Measurements from ENCODE around the gene STRN4. TPM values are rescaled to one million over a fixed set of nuclear protein-coding genes. Genes with fewer than 3 reads are reported as not detected.
A peak's percentile ranks its signal among the peaks of the same experiment; 100 is the strongest.

STRN4 gene
- total RNA-seq, 1 donor, result 45.9 TPM

- H3K4me3 ChIP-seq (ENCODE audit: low read depth, low read length), result peak overlapping the region; percentile 96
- no peak for DNase-seq (ENCODE audit: low read depth)
- no peak for TF ChIP-seq CTCF (IDR thresholded peaks at IDR 0.05; ENCODE audit: insufficient read depth, low read length)
These were observed 40.7 kb upstream of the STRN4 start for GRCh38 chr19:46787040-46787330.

- peak; percentile 90 for DNase-seq (ENCODE audit: low read depth)
- H3K4me3 ChIP-seq (ENCODE audit: low read depth, low read length), result peak overlapping the region; percentile 96
These were observed 40.2 kb upstream of the STRN4 start for GRCh38 chr19:46786236-46787039.

GRCh38 chr19:46785980-46786235 is 39.7 kb upstream of the STRN4 start:
- no peak for TF ChIP-seq CTCF (IDR thresholded peaks at IDR 0.05; ENCODE audit: insufficient read depth, low read length)
- DNase-seq (ENCODE audit: low read depth), result no peak
- peak overlapping the region; percentile 96 for H3K4me3 ChIP-seq (ENCODE audit: low read depth, low read length)

More at GRCh38 chr19:46786236-46787039, 40.2 kb upstream of the STRN4 start:
- TF ChIP-seq CTCF (IDR thresholded peaks at IDR 0.05; ENCODE audit: insufficient read depth, low read length), result no peak

GRCh38 chr19:46785054-46785979 is 39.1 kb upstream of the STRN4 start:
- peak; percentile 56 for DNase-seq (ENCODE audit: low read depth)
- TF ChIP-seq CTCF (IDR thresholded peaks at IDR 0.05; ENCODE audit: insufficient read depth, low read length), result no peak
- H3K4me3 ChIP-seq (ENCODE audit: low read depth, low read length), result peak overlapping the region; percentile 96

GRCh38 chr19:46784262-46785053 is 38.2 kb upstream of the STRN4 start:
- peak overlapping the region; percentile 96 for H3K4me3 ChIP-seq (ENCODE audit: low read depth, low read length)
- peak; percentile 97 for DNase-seq (ENCODE audit: low read depth)
- peak; percentile 46 for TF ChIP-seq CTCF (IDR thresholded peaks at IDR 0.05; ENCODE audit: insufficient read depth, low read length)

- H3K4me3 ChIP-seq (ENCODE audit: low read depth, low read length), result peak overlapping the region; percentile 96
- no peak for DNase-seq (ENCODE audit: low read depth)
- no peak for TF ChIP-seq CTCF (IDR thresholded peaks at IDR 0.05; ENCODE audit: insufficient read depth, low read length)
These were observed 37.4 kb upstream of the STRN4 start for GRCh38 chr19:46783670-46784069.
